Hepatocyte (in vitro differentiated cells): ENCODE results near the gene WDR86. TPM values are rescaled to one million over a fixed set of nuclear protein-coding genes. Genes with fewer than 3 reads are reported as not detected.

ENCODE experiments used
- DNase-seq: peaks from one replicate; pipeline ENCODE4 v3.0.0-alpha.2; 2016; ENCODE audit warnings: low spot score
- H2AFZ ChIP-seq: fragments of 200-600 bp; sonication (generic); 2 replicates; pipeline ENCODE4 v1.6.0; 2016; ENCODE audit warnings: antibody characterized with exemption, mild to moderate bottlenecking
- H3K27ac ChIP-seq: fragments of 200-600 bp; sonication (generic); 2 replicates; pipeline ENCODE4 v1.5.1; 2016; ENCODE audit warnings: mild to moderate bottlenecking
- H3K27me3 ChIP-seq: fragments of 200-600 bp; sonication (generic); 2 replicates; pipeline ENCODE4 v1.6.1; 2016
- H3K36me3 ChIP-seq: fragments of 200-600 bp; sonication (generic); replicated peaks from 2 replicates; pipeline ENCODE4 v1.5.1; 2016; ENCODE audit warnings: low read depth; ENCODE audit not compliant: insufficient read depth
- H3K4me1 ChIP-seq: fragments of 200-600 bp; sonication (generic); 2 replicates; pipeline ENCODE4 v1.5.1; 2016; ENCODE audit warnings: mild to moderate bottlenecking, moderate library complexity; ENCODE audit not compliant: insufficient read depth
- H3K4me2 ChIP-seq: fragments of 200-600 bp; sonication (generic); 2 replicates; pipeline ENCODE4 v1.6.0; 2016
- H3K4me3 ChIP-seq: fragments of 200-600 bp; sonication (generic); 2 replicates; pipeline ENCODE4 v1.5.1; 2016; ENCODE audit warnings: mild to moderate bottlenecking
- H3K79me2 ChIP-seq: fragments of 200-600 bp; sonication (generic); 2 replicates; pipeline ENCODE4 v1.6.0; 2017; ENCODE audit warnings: mild to moderate bottlenecking
- H3K9me2 ChIP-seq: fragments of 200-600 bp; sonication (generic); replicated peaks from 2 replicates; pipeline ENCODE4 v1.6.0; 2017; ENCODE audit warnings: mild to moderate bottlenecking; ENCODE audit not compliant: insufficient read depth
- H3K9me3 ChIP-seq: fragments of 200-600 bp; sonication (generic); 2 replicates; pipeline ENCODE4 v1.5.1; 2016; ENCODE audit warnings: low read depth, mild to moderate bottlenecking
- H4K20me1 ChIP-seq: fragments of 200-600 bp; sonication (generic); 2 replicates; pipeline ENCODE4 v1.6.0; 2016; ENCODE audit warnings: mild to moderate bottlenecking; ENCODE audit not compliant: insufficient read depth, poor library complexity, severe bottlenecking
- CTCF ChIP-seq: fragments of 200-600 bp; sonication (generic); IDR thresholded peaks from 2 replicates; pipeline ENCODE4 v1.5.1; 2016; ENCODE audit warnings: antibody characterized with exemption, mild to moderate bottlenecking; ENCODE audit not compliant: poor library complexity
- EZH2 ChIP-seq: fragments of 200-600 bp; sonication (generic); IDR thresholded peaks from 2 replicates; pipeline ENCODE4 v1.6.1; 2016; ENCODE audit warnings: antibody characterized with exemption, mild to moderate bottlenecking, borderline replicate concordance
- EZH2phosphoT487 ChIP-seq: fragments of 200-600 bp; sonication (generic); IDR thresholded peaks from one replicate; pipeline ENCODE4 v1.6.1; 2018; ENCODE audit warnings: antibody characterized with exemption, mild to moderate bottlenecking, low read depth, moderate library complexity; ENCODE audit not compliant: unreplicated experiment, severe bottlenecking
- WGBS: methylation state at CpG from one replicate; pipeline ENCODE4 v1.1.6; 2016; ENCODE audit warnings: low lambda C conversion rate; ENCODE audit errors: missing lambda C conversion rate; 5-methylcytosine and 5-hydroxymethylcytosine counted together
- polyA plus RNA-seq: library from polyadenylated mRNA; unstranded; fragments of >200 nt; fragmentation: Nextera tagmentation; extraction: Ambion mirVana; gene quantifications from 2 replicates; pipeline ENCODE4 v1.2.1, GENCODE V29; 2016
- total RNA-seq: library from RNA; depleted of rRNA; stranded (reverse); fragments of >200 nt; gene quantifications from 2 replicates; pipeline ENCODE4 v1.2.3, GENCODE V29; 2014

WDR86 gene
- total and polyA plus RNA-seq, 2 experiments from 2014 or later: 10.6 to 12.4 TPM

- H3K79me2 ChIP-seq: no peaks in the 10 kb centered on the region
- TF ChIP-seq CTCF: no peak
- TF ChIP-seq EZH2: no peak
- no peak for TF ChIP-seq EZH2phosphoT487
- no peak for DNase-seq
- no peaks in the 10 kb centered on the region for H4K20me1 ChIP-seq
- H3K36me3 ChIP-seq: no peaks in the 10 kb centered on the region
- no peak overlapping the region for H3K4me2 ChIP-seq
- H3K27ac ChIP-seq: no peak overlapping the region
- WGBS: 93% methylated on average over 14 of the region's 15 CpGs
- no peak overlapping the region for H3K4me3 ChIP-seq
- H3K9me3 ChIP-seq: no peaks in the 10 kb centered on the region
- H3K4me1 ChIP-seq: peaks cover 2% of the 10 kb centered on the region
- H2AFZ ChIP-seq: no peak overlapping the region
- H3K27me3 ChIP-seq: no peaks in the 10 kb centered on the region
- no peaks in the 10 kb centered on the region for H3K9me2 ChIP-seq
Observed at GRCh38 chr7:151435971-151436370, 26.1 kb upstream of the WDR86 start.

GRCh38 chr7:151435103-151435916 is 25.5 kb upstream of the WDR86 start:
- Histone ChIP-seq H2AFZ (no peak overlapping the region), H3K4me3 (no peak overlapping the region), H3K79me2 (no peaks in the 10 kb centered on the region), H3K27me3 (no peaks in the 10 kb centered on the region), H3K4me1 (no peaks in the 10 kb centered on the region), H3K4me2 (no peak overlapping the region), H3K36me3 (no peaks in the 10 kb centered on the region), H3K9me3 (no peaks in the 10 kb centered on the region), H3K9me2 (no peaks in the 10 kb centered on the region), H4K20me1 (no peaks in the 10 kb centered on the region), H3K27ac (no peak overlapping the region)
- DNase-seq: no peak
- TF ChIP-seq EZH2 (no peak), CTCF (no peak), EZH2phosphoT487 (no peak)
- 90% methylated on average over 19 of the region's 20 CpGs for WGBS

- WGBS: 91% methylated on average over 4 of the region's 4 CpGs
- Histone ChIP-seq H3K4me1 (peaks cover 5% of the 10 kb centered on the region), H3K79me2 (no peaks in the 10 kb centered on the region), H3K9me2 (no peaks in the 10 kb centered on the region), H3K4me3 (no peak overlapping the region), H3K27ac (no peak overlapping the region), H4K20me1 (no peaks in the 10 kb centered on the region), H3K9me3 (no peaks in the 10 kb centered on the region), H3K27me3 (no peaks in the 10 kb centered on the region), H3K36me3 (no peaks in the 10 kb centered on the region), H2AFZ (no peak overlapping the region), H3K4me2 (no peak overlapping the region)
- DNase-seq: no peak
- TF ChIP-seq EZH2: no peak
- no peak for TF ChIP-seq EZH2phosphoT487
- no peak for TF ChIP-seq CTCF
Observed at GRCh38 chr7:151434549-151434948, 24.7 kb upstream of the WDR86 start.
